ENCODE measurements around the gene TXNIP. TPM values are rescaled to one million over a fixed set of nuclear protein-coding genes. Genes with fewer than 3 reads are reported as not detected.

TXNIP gene
- total RNA-seq, 1 experiment from 2014 or later: 576 TPM

- POLR2A ChIA-PET: interaction anchor here (0.7 to 28.8 kb wide), 17 partner anchors 5 to 172 kb away, joined by 3 to 1309 read pairs (median 15); partner anchors contain the start of genes ANKRD34A, HJV, ITGA10 and LIX1L
- H3K4me3 Mint-ChIP-seq (ENCODE audit: unreplicated experiment): peak overlapping the region; percentile 89
- H3K9me3 Mint-ChIP-seq (ENCODE audit: unreplicated experiment): no peaks in the 10 kb centered on the region
- H3K27me3 Mint-ChIP-seq (ENCODE audit: insufficient read depth, unreplicated experiment): no peaks in the 10 kb centered on the region
- no peak for TF ChIP-seq CTCF (IDR thresholded peaks at IDR 0.05; ENCODE audit: unreplicated experiment)
- TSS peak; percentile 49 for BruUV-seq (replicated peaks)
- H3K4me1 Mint-ChIP-seq (ENCODE audit: insufficient read depth, unreplicated experiment): peaks cover 48% of the 10 kb centered on the region
- CTCF ChIA-PET: interaction anchor here (0.6 to 24.2 kb wide), 5 partner anchors 16 to 77 kb away, joined by 3 to 773 read pairs (median 3); partner anchors contain the start of gene HJV
- peaks cover 57% of the 10 kb centered on the region for H3K36me3 Mint-ChIP-seq (ENCODE audit: insufficient read depth, unreplicated experiment)
- DNase-seq (ENCODE audit: unreplicated experiment): no peak
- peak overlapping the region; percentile 95 for H3K27ac Mint-ChIP-seq (ENCODE audit: low read depth, unreplicated experiment)
- intact Hi-C loops (cut with micrococcal nuclease): loop anchor here (1.0 kb wide), 3 partner anchors 10 to 17 kb away; no protein-coding TSS in a partner anchor
These were observed 381 bp downstream of the TXNIP start for GRCh38 chr1:145995964-145996432.

- Mint-ChIP-seq H3K27me3 (ENCODE audit: insufficient read depth, unreplicated experiment) (no peaks in the 10 kb centered on the region), H3K27ac (ENCODE audit: low read depth, unreplicated experiment) (peak overlapping the region; percentile 95), H3K36me3 (ENCODE audit: insufficient read depth, unreplicated experiment) (peaks cover 64% of the 10 kb centered on the region), H3K9me3 (ENCODE audit: unreplicated experiment) (no peaks in the 10 kb centered on the region), H3K4me1 (ENCODE audit: insufficient read depth, unreplicated experiment) (peaks cover 48% of the 10 kb centered on the region), H3K4me3 (ENCODE audit: unreplicated experiment) (peak overlapping the region; percentile 89)
- CTCF ChIA-PET: interaction anchor here (0.7 to 24.2 kb wide), 3 partner anchors 17 to 28 kb away, joined by 3 to 773 read pairs (median 139); partner anchors contain the start of gene HJV
- no TSS peak for BruUV-seq (replicated peaks)
- intact Hi-C loops (cut with micrococcal nuclease): no loop called here
- POLR2A ChIA-PET: interaction anchor here (1.2 to 28.8 kb wide), 14 partner anchors 6 to 171 kb away, joined by 3 to 1309 read pairs (median 33); partner anchors contain the start of genes ANKRD34A, LIX1L, NUDT17 and PEX11B
- no peak for DNase-seq (ENCODE audit: unreplicated experiment)
- no peak for TF ChIP-seq CTCF (IDR thresholded peaks at IDR 0.05; ENCODE audit: unreplicated experiment)
These were observed 1.1 kb downstream of the TXNIP start for GRCh38 chr1:145995148-145995881.

- Mint-ChIP-seq H3K9me3 (ENCODE audit: unreplicated experiment) (no peaks in the 10 kb centered on the region), H3K27ac (ENCODE audit: low read depth, unreplicated experiment) (peak overlapping the region; percentile 95), H3K4me1 (ENCODE audit: insufficient read depth, unreplicated experiment) (peaks cover 41% of the 10 kb centered on the region), H3K36me3 (ENCODE audit: insufficient read depth, unreplicated experiment) (peaks cover 71% of the 10 kb centered on the region), H3K4me3 (ENCODE audit: unreplicated experiment) (peak overlapping the region; percentile 89), H3K27me3 (ENCODE audit: insufficient read depth, unreplicated experiment) (no peaks in the 10 kb centered on the region)
- POLR2A ChIA-PET: interaction anchor here (1.1 to 28.8 kb wide), 14 partner anchors 6 to 149 kb away, joined by 6 to 1309 read pairs (median 34); partner anchors contain the start of genes ANKRD34A, LIX1L, NUDT17 and PEX11B
- no peak for DNase-seq (ENCODE audit: unreplicated experiment)
- TSS peak; percentile 29 for BruUV-seq (replicated peaks)
- CTCF ChIA-PET: interaction anchor here (0.7 to 24.2 kb wide), 6 partner anchors 16 to 114 kb away, joined by 3 to 773 read pairs (median 4); partner anchors contain the start of gene HJV
- intact Hi-C loops (cut with micrococcal nuclease): no loop called here
- no peak for TF ChIP-seq CTCF (IDR thresholded peaks at IDR 0.05; ENCODE audit: unreplicated experiment)
These were observed 1.8 kb downstream of the TXNIP start for GRCh38 chr1:145994391-145995120.

All from MCF 10A (cell line).